WTC11 (cell line): ENCODE results near the gene G0S2. TPM values are rescaled to one million over a fixed set of nuclear protein-coding genes. Genes with fewer than 3 reads are reported as not detected.

Experiments
- ATAC-seq: fragments of 200-7000 bp; cut with Tn5 transposase; 2 replicates; pipeline ENCODE4 v1.10.0; 2021; ENCODE audit warnings: mild to moderate bottlenecking, moderate library complexity
- CTCF ChIA-PET: fragments of 300-600 bp; sonication (Branson Sonifier 250); formaldehyde crosslinking; loops from one replicate; lab custom pipeline; 2021; ENCODE audit warnings: antibody characterized with exemption; lab: Charles Lee
- POLR2A ChIA-PET: fragments of 350-600 bp; sonication (Branson Sonifier 250); formaldehyde crosslinking; loops from one replicate; lab custom pipeline; 2021; ENCODE audit warnings: antibody characterized with exemption; lab: Charles Lee
- DNase-seq: peaks from one replicate; pipeline ENCODE4 v3.0.0; 2021; ENCODE audit warnings: low spot score
- H3K27ac Mint-ChIP-seq: 2 replicates; pipeline ENCODE4 v1.8.0; 2021; ENCODE audit warnings: mixed read lengths
- H3K27me3 Mint-ChIP-seq: 2 replicates; pipeline ENCODE4 v1.8.0; 2021; ENCODE audit warnings: low read depth, mild to moderate bottlenecking, moderate library complexity, mixed read lengths
- H3K36me3 Mint-ChIP-seq: 2 replicates; pipeline ENCODE4 v1.8.0; 2021; ENCODE audit warnings: mixed read lengths
- H3K4me1 Mint-ChIP-seq: 2 replicates; pipeline ENCODE4 v1.8.0; 2022; ENCODE audit warnings: mixed read lengths
- H3K4me3 Mint-ChIP-seq: 2 replicates; pipeline ENCODE4 v1.8.0; 2021; ENCODE audit warnings: mild to moderate bottlenecking, moderate library complexity, mixed read lengths
- H3K9me3 Mint-ChIP-seq: 2 replicates; pipeline ENCODE4 v1.8.0; 2021; ENCODE audit warnings: mixed read lengths
- EMX1 ChIP-seq: fragments of 250-450 bp; sonication (Bioruptor Pico); IDR thresholded peaks from 2 replicates; pipeline ENCODE4 v1.8.0; 2021; ENCODE audit warnings: mild to moderate bottlenecking
- ESRRA ChIP-seq: sonication (generic); formaldehyde crosslinking; IDR thresholded peaks from 2 replicates; pipeline ENCODE4 v1.8.1; 2022; ENCODE audit warnings: mild to moderate bottlenecking, missing genetic modification reagents, borderline replicate concordance
- IRF2 ChIP-seq: sonication (generic); formaldehyde crosslinking; IDR thresholded peaks from 2 replicates; pipeline ENCODE4 v1.8.0; 2022; ENCODE audit warnings: low read depth, missing genetic modification reagents, borderline replicate concordance
- JAZF1 ChIP-seq: fragments of 250-450 bp; sonication (Bioruptor Pico); IDR thresholded peaks from 2 replicates; pipeline ENCODE4 v1.9.0; 2021; ENCODE audit warnings: moderate library complexity, mild to moderate bottlenecking, inconsistent platforms
- MYBL2 ChIP-seq: sonication (generic); formaldehyde crosslinking; IDR thresholded peaks from 2 replicates; pipeline ENCODE4 v1.8.1; 2023; ENCODE audit warnings: mild to moderate bottlenecking, moderate library complexity, missing genetic modification reagents
- NR1H2 ChIP-seq: sonication (generic); formaldehyde crosslinking; IDR thresholded peaks from 2 replicates; pipeline ENCODE4 v1.9.0; 2021; ENCODE audit warnings: mild to moderate bottlenecking, moderate library complexity, missing genetic modification reagents
- PRRX2 ChIP-seq: fragments of 250-450 bp; sonication (Bioruptor Pico); IDR thresholded peaks from 2 replicates; pipeline ENCODE4 v1.8.0; 2021; ENCODE audit warnings: mild to moderate bottlenecking
- RORB ChIP-seq: fragments of 250-450 bp; sonication (Bioruptor Pico); IDR thresholded peaks from 2 replicates; pipeline ENCODE4 v1.9.0; 2021; ENCODE audit warnings: mild to moderate bottlenecking
- SOX15 ChIP-seq: fragments of 250-450 bp; sonication (Bioruptor Pico); IDR thresholded peaks from 2 replicates; pipeline ENCODE4 v1.9.0; 2021; ENCODE audit warnings: mild to moderate bottlenecking
- SP1 ChIP-seq: sonication (generic); formaldehyde crosslinking; conservative IDR thresholded peaks from 2 replicates; pipeline ENCODE4 v1.8.1; 2022; ENCODE audit warnings: missing genetic modification reagents
- total RNA-seq: library from RNA; stranded (reverse); gene quantifications from 3 replicates; pipeline ENCODE4 v1.2.3, GENCODE V29; 2021
- TF ChIP-seq, protein P1 (sequence below): sonication (generic); formaldehyde crosslinking; IDR thresholded peaks from 2 replicates; pipeline ENCODE4 v1.8.1; 2022; ENCODE audit warnings: low read depth, missing genetic modification reagents, borderline replicate concordance
- TF ChIP-seq, protein P2 (sequence below): fragments of 250-450 bp; sonication (Bioruptor Pico); IDR thresholded peaks from 2 replicates; pipeline ENCODE4 v1.9.0; 2021; ENCODE audit warnings: mild to moderate bottlenecking
- TF ChIP-seq, protein P3 (sequence below): fragments of 250-450 bp; sonication (Bioruptor Pico); IDR thresholded peaks from 2 replicates; pipeline ENCODE4 v1.8.0; 2021; ENCODE audit warnings: mild to moderate bottlenecking
- TF ChIP-seq, protein P4 (sequence below): sonication (generic); formaldehyde crosslinking; conservative IDR thresholded peaks from 2 replicates; pipeline ENCODE4 v1.8.1; 2023; ENCODE audit warnings: mild to moderate bottlenecking, low read depth, missing genetic modification reagents, moderate library complexity
- TF ChIP-seq, protein P5 (sequence below): sonication (generic); formaldehyde crosslinking; IDR thresholded peaks from 2 replicates; pipeline ENCODE4 v1.8.0; 2023; ENCODE audit warnings: missing genetic modification reagents
- TF ChIP-seq, protein P6 (sequence below): sonication (generic); formaldehyde crosslinking; IDR thresholded peaks from 2 replicates; pipeline ENCODE4 v1.8.0; 2023; ENCODE audit warnings: missing genetic modification reagents, mild to moderate bottlenecking, borderline replicate concordance

The G0S2 gene
- total RNA-seq, 1 experiment from 2014 or later = 0.81 TPM

DNA sequence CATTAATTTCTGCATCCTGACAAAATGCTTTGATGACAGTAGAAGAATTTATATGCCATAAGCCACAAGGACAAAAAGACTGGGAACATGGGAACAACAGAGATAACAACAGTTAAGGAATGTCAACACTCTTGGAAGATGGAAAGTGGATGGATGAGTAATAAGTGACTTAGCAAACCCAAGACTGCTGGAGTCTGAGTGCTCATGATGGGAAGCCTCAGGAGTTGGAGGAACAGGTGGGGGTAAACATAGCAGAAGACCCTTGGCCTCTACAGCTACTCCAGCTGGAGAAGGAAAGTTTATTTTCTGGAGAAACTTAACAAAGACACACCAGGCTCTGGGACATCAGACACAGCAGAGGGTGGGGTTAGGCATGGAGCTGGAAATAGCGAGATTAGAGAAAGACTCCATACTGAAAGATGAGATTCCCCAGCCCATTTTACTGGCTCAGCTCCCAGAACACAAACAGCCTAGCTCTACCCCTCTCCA is 13.6 kb downstream of the G0S2 start (continued):
- TF ChIP-seq JAZF1 (CRISPR knock-in tag) (no peak), PRRX2 (no peak), SP1 (CRISPR knock-in tag) (no peak), IRF2 (CRISPR knock-in tag) (no peak), RORB (CRISPR knock-in tag) (no peak)
- TF ChIP-seq, protein P1, sequence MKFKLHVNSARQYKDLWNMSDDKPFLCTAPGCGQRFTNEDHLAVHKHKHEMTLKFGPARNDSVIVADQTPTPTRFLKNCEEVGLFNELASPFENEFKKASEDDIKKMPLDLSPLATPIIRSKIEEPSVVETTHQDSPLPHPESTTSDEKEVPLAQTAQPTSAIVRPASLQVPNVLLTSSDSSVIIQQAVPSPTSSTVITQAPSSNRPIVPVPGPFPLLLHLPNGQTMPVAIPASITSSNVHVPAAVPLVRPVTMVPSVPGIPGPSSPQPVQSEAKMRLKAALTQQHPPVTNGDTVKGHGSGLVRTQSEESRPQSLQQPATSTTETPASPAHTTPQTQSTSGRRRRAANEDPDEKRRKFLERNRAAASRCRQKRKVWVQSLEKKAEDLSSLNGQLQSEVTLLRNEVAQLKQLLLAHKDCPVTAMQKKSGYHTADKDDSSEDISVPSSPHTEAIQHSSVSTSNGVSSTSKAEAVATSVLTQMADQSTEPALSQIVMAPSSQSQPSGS (CRISPR knock-in tag) = no peak

DNA sequence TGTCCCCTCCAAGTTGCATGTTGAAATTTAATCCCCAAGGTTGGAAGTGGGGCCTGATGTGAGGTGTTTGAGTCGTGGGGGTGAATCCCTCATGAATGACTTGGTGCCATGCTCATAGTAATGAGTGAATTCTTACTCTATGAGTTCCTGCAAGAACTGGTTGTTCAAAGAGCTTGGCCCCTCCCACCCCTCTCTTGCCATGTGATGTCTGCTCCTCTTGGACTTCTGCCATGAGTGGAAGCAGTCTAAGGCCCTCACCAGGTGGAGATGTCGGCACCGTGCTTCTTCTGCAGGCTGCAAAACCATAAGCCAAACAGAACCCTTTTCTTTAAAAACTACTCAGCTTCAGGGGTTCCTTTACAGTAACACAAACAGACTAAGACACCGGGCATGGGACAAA is 14.3 kb downstream of the G0S2 start:
- Mint-ChIP-seq H3K4me1 (peaks cover 7% of the 10 kb centered on the region), H3K9me3 (no peaks in the 10 kb centered on the region), H3K36me3 (no peaks in the 10 kb centered on the region), H3K27ac (no peak overlapping the region), H3K27me3 (peaks cover 14% of the 10 kb centered on the region), H3K4me3 (no peak overlapping the region)
- ChIA-PET POLR2A (no interaction called here), CTCF (interaction anchor here (2.5 kb wide), 1 partner anchor 113 kb away, joined by 11 read pairs; no protein-coding TSS in a partner anchor)
- ATAC-seq (no peak), DNase-seq (no peak)
- TF ChIP-seq, protein P2, sequence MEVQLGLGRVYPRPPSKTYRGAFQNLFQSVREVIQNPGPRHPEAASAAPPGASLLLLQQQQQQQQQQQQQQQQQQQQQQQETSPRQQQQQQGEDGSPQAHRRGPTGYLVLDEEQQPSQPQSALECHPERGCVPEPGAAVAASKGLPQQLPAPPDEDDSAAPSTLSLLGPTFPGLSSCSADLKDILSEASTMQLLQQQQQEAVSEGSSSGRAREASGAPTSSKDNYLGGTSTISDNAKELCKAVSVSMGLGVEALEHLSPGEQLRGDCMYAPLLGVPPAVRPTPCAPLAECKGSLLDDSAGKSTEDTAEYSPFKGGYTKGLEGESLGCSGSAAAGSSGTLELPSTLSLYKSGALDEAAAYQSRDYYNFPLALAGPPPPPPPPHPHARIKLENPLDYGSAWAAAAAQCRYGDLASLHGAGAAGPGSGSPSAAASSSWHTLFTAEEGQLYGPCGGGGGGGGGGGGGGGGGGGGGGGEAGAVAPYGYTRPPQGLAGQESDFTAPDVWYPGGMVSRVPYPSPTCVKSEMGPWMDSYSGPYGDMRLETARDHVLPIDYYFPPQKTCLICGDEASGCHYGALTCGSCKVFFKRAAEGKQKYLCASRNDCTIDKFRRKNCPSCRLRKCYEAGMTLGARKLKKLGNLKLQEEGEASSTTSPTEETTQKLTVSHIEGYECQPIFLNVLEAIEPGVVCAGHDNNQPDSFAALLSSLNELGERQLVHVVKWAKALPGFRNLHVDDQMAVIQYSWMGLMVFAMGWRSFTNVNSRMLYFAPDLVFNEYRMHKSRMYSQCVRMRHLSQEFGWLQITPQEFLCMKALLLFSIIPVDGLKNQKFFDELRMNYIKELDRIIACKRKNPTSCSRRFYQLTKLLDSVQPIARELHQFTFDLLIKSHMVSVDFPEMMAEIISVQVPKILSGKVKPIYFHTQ = no peak
- no peak for TF ChIP-seq MYBL2
- no peak for TF ChIP-seq EMX1
- TF ChIP-seq, protein P3, sequence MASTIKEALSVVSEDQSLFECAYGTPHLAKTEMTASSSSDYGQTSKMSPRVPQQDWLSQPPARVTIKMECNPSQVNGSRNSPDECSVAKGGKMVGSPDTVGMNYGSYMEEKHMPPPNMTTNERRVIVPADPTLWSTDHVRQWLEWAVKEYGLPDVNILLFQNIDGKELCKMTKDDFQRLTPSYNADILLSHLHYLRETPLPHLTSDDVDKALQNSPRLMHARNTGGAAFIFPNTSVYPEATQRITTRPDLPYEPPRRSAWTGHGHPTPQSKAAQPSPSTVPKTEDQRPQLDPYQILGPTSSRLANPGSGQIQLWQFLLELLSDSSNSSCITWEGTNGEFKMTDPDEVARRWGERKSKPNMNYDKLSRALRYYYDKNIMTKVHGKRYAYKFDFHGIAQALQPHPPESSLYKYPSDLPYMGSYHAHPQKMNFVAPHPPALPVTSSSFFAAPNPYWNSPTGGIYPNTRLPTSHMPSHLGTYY (CRISPR knock-in tag) = no peak
- TF ChIP-seq SP1 (CRISPR knock-in tag) = no peak
- TF ChIP-seq ESRRA = no peak

DNA sequence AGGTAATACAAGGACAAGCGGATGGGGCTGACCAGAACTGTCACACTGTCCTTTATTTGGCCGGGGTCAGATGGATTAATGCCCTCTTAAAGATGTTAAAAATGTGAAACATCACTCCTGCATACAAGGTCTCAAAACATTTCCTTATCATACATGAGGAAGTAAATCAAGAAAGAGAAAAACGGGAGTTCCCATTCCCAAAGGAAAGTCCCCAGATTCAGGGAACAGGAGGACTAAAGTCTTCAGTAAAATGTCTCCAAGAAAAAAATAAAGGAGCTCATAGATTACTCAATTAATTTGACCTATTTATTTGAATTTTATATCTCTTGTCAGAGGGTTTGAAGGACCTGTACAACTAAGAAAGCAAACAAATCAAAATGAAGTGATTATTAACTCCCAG is 16.0 kb downstream of the G0S2 start:
- ChIA-PET POLR2A (no interaction called here), CTCF (interaction anchor here (1.3 to 2.5 kb wide), 3 partner anchors 39 to 115 kb away, joined by 3 to 11 read pairs (median 5); partner anchors contain the start of gene LAMB3)
- peaks cover 16% of the 10 kb centered on the region for H3K27me3 Mint-ChIP-seq
- ATAC-seq (no peak), DNase-seq (no peak)
- H3K9me3 Mint-ChIP-seq = no peaks in the 10 kb centered on the region
- H3K4me1 Mint-ChIP-seq = peaks cover 4% of the 10 kb centered on the region
- no peaks in the 10 kb centered on the region for H3K36me3 Mint-ChIP-seq
- no peak overlapping the region for H3K27ac Mint-ChIP-seq
- H3K4me3 Mint-ChIP-seq = no peak overlapping the region
- TF ChIP-seq NR1H2 (CRISPR knock-in tag) (no peak), SOX15 (no peak)
- TF ChIP-seq, protein P4, sequence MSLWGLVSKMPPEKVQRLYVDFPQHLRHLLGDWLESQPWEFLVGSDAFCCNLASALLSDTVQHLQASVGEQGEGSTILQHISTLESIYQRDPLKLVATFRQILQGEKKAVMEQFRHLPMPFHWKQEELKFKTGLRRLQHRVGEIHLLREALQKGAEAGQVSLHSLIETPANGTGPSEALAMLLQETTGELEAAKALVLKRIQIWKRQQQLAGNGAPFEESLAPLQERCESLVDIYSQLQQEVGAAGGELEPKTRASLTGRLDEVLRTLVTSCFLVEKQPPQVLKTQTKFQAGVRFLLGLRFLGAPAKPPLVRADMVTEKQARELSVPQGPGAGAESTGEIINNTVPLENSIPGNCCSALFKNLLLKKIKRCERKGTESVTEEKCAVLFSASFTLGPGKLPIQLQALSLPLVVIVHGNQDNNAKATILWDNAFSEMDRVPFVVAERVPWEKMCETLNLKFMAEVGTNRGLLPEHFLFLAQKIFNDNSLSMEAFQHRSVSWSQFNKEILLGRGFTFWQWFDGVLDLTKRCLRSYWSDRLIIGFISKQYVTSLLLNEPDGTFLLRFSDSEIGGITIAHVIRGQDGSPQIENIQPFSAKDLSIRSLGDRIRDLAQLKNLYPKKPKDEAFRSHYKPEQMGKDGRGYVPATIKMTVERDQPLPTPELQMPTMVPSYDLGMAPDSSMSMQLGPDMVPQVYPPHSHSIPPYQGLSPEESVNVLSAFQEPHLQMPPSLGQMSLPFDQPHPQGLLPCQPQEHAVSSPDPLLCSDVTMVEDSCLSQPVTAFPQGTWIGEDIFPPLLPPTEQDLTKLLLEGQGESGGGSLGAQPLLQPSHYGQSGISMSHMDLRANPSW (CRISPR knock-in tag) = no peak
- TF ChIP-seq, protein P5, sequence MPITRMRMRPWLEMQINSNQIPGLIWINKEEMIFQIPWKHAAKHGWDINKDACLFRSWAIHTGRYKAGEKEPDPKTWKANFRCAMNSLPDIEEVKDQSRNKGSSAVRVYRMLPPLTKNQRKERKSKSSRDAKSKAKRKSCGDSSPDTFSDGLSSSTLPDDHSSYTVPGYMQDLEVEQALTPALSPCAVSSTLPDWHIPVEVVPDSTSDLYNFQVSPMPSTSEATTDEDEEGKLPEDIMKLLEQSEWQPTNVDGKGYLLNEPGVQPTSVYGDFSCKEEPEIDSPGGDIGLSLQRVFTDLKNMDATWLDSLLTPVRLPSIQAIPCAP (CRISPR knock-in tag) = no peak
- TF ChIP-seq, protein P6, sequence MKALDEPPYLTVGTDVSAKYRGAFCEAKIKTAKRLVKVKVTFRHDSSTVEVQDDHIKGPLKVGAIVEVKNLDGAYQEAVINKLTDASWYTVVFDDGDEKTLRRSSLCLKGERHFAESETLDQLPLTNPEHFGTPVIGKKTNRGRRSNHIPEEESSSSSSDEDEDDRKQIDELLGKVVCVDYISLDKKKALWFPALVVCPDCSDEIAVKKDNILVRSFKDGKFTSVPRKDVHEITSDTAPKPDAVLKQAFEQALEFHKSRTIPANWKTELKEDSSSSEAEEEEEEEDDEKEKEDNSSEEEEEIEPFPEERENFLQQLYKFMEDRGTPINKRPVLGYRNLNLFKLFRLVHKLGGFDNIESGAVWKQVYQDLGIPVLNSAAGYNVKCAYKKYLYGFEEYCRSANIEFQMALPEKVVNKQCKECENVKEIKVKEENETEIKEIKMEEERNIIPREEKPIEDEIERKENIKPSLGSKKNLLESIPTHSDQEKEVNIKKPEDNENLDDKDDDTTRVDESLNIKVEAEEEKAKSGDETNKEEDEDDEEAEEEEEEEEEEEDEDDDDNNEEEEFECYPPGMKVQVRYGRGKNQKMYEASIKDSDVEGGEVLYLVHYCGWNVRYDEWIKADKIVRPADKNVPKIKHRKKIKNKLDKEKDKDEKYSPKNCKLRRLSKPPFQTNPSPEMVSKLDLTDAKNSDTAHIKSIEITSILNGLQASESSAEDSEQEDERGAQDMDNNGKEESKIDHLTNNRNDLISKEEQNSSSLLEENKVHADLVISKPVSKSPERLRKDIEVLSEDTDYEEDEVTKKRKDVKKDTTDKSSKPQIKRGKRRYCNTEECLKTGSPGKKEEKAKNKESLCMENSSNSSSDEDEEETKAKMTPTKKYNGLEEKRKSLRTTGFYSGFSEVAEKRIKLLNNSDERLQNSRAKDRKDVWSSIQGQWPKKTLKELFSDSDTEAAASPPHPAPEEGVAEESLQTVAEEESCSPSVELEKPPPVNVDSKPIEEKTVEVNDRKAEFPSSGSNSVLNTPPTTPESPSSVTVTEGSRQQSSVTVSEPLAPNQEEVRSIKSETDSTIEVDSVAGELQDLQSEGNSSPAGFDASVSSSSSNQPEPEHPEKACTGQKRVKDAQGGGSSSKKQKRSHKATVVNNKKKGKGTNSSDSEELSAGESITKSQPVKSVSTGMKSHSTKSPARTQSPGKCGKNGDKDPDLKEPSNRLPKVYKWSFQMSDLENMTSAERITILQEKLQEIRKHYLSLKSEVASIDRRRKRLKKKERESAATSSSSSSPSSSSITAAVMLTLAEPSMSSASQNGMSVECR (CRISPR knock-in tag) = no peak
